Globus pallidus (tissue), 1 donor: Measurements from ENCODE around the gene HOXD3.

Experiments
- DNase-seq: peaks from one replicate; pipeline ENCODE4 v3.0.0-alpha.2; 2015; ENCODE audit warnings: low spot score

HOXD3 gene

DNA sequence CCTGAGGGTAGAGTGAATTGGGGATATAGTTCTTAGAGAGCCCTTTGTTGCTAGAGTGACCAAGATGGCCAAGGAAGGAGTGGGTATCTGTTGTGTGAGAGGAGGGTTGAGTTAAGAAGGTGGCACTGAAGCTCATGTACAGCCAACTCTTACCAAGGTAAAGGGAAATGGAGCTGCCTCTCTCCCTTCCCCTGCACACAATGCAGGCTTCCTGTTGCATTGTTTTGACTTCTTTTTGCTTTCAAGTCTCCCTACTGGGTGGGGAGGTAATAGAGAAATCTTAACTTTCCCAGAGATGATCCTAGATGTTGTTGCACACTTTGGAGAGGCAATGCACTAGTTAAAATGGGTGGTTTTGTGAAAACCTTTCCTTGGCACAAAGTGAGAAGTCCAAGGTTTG is 55.2 kb downstream of the HOXD3 start:
- no peak for DNase-seq

- no peak for DNase-seq
Measured at GRCh38 chr2:176213406-176213805, 56.3 kb downstream of the HOXD3 start.
